ENCODE data around the gene KHDC1L. TPM values are rescaled to one million over a fixed set of nuclear protein-coding genes. Genes with fewer than 3 reads are reported as not detected.
"Not testable (repeated sequence)": the region's sequence is repeated elsewhere in the genome, so short reads cannot be mapped to it uniquely, and the experiment has no call there.

The KHDC1L gene
- total RNA-seq = not detected
- long read RNA-seq, donor 1 = 0 reads
- long read RNA-seq, donor 2 = 0 reads

- Histone ChIP-seq H3K4me1 (ENCODE audit: low read depth) (no peaks in the 10 kb centered on the region), H3K9me3 (no peaks in the 10 kb centered on the region), H3K4me3 (no peak within 1 kb of the TSS), H3K36me3 (ENCODE audit: low read depth) (no peaks in the 10 kb centered on the region)
- no peak for TF ChIP-seq CTCF (IDR thresholded peaks at IDR 0.05)
- DNase-seq (no peak), ATAC-seq (no peak)
- intact Hi-C loops (cut with DNase I, micrococcal nuclease) = no loop called here
Measured at GRCh38 chr6:73225396-73225795, at the start of gene KHDC1L. KHDC1L (minus strand) TSS chr6:73225496; CDS start chr6:73225408, 88 bp downstream.

- H3K4me3 ChIP-seq; intact Hi-C loops (cut with DNase I, micrococcal nuclease); DNase-seq; H3K36me3 ChIP-seq (ENCODE audit: low read depth); H3K9me3 ChIP-seq; H3K4me1 ChIP-seq (ENCODE audit: low read depth); ATAC-seq: not testable (repeated sequence)
Measured at GRCh38 chr6:73269296-73269695, 44.0 kb upstream of the KHDC1L start.

GRCh38 chr6:73268896-73269295 lies 43.6 kb upstream of the KHDC1L start:
- ATAC-seq; H3K4me3 ChIP-seq; DNase-seq; H3K36me3 ChIP-seq (ENCODE audit: low read depth); intact Hi-C loops (cut with DNase I, micrococcal nuclease); H3K9me3 ChIP-seq; H3K4me1 ChIP-seq (ENCODE audit: low read depth): not testable (repeated sequence)

- Histone ChIP-seq H3K4me3 (no peak overlapping the region), H3K9me3 (no peaks in the 10 kb centered on the region), H3K36me3 (ENCODE audit: low read depth) (no peaks in the 10 kb centered on the region), H3K4me1 (ENCODE audit: low read depth) (no peaks in the 10 kb centered on the region)
- intact Hi-C loops (cut with DNase I, micrococcal nuclease) = no loop called here
- no peak for TF ChIP-seq CTCF (IDR thresholded peaks at IDR 0.05)
- no peak for ATAC-seq
- no peak for DNase-seq
Measured at GRCh38 chr6:73264446-73264845, 39.1 kb upstream of the KHDC1L start.

- no peak for TF ChIP-seq CTCF (IDR thresholded peaks at IDR 0.05)
- H3K36me3 ChIP-seq (ENCODE audit: low read depth) = no peaks in the 10 kb centered on the region
- ATAC-seq (peak; percentile 8), DNase-seq (no peak)
- H3K4me1 ChIP-seq (ENCODE audit: low read depth) = no peaks in the 10 kb centered on the region
- no peaks in the 10 kb centered on the region for H3K9me3 ChIP-seq
- intact Hi-C loops (cut with DNase I, micrococcal nuclease) = no loop called here
- no peak overlapping the region for H3K4me3 ChIP-seq
Measured at GRCh38 chr6:73263570-73263909, 38.2 kb upstream of the KHDC1L start.

GRCh38 chr6:73262671-73263569 lies 37.6 kb upstream of the KHDC1L start, which contains the start of gene KHDC1:
KHDC1 (minus strand) TSS chr6:73263196; CDS start chr6:73242517, 20,679 bp downstream.
- peak within 1 kb of the TSS; percentile 24 for H3K4me3 ChIP-seq
- intact Hi-C loops (cut with DNase I, micrococcal nuclease) = no loop called here
- no peaks in the 10 kb centered on the region for H3K36me3 ChIP-seq (ENCODE audit: low read depth)
- TF ChIP-seq CTCF (IDR thresholded peaks at IDR 0.05) = no peak
- no peaks in the 10 kb centered on the region for H3K4me1 ChIP-seq (ENCODE audit: low read depth)
- DNase-seq (peak; percentile 33 to 76 (median 61)), ATAC-seq (peak; percentile 89)
- H3K9me3 ChIP-seq = no peaks in the 10 kb centered on the region
